SK-N-DZ (cell line): Measurements from ENCODE around the gene HNRNPA3. TPM values are rescaled to one million over a fixed set of nuclear protein-coding genes. Genes with fewer than 3 reads are reported as not detected.
"Not testable (repeated sequence)": the region's sequence is repeated elsewhere in the genome, so short reads cannot be mapped to it uniquely, and the experiment has no call there.

Source experiments
- DNase-seq: peaks from one replicate; pipeline ENCODE4 v3.0.0-alpha.2; 2015; ENCODE audit warnings: low spot score
- polyA plus RNA-seq, 2 experiments: library from polyadenylated mRNA; depleted of rRNA; stranded (reverse); fragments of >200 nt; gene quantifications; 2 replicates each; pipeline ENCODE4 v1.2.3, GENCODE V29; 2014

HNRNPA3 gene
- 86.1 and 98.5 TPM in 2 replicates for polyA plus RNA-seq (2014; cell fraction: cytosol; rRNA removed)
- 72.0 and 185 TPM in 2 replicates for polyA plus RNA-seq (2014; cell fraction: nucleus; rRNA removed)

- peak; percentile 99 for DNase-seq
These were observed at the start of gene HNRNPA3 for GRCh38 chr2:177212106-177212890. TSS of gene HNRNPA3 (plus strand) at chr2:177212794. CDS start at chr2:177212800, 6 bp downstream.

- no peak for DNase-seq
These were observed 48.5 kb upstream of the HNRNPA3 start for GRCh38 chr2:177164131-177164530.

- peak; percentile 92 for DNase-seq
These were observed 48.0 kb upstream of the HNRNPA3 start for GRCh38 chr2:177164584-177165052.

GRCh38 chr2:177165061-177165583 is 47.5 kb upstream of the HNRNPA3 start:
- peak; percentile 58 for DNase-seq

- DNase-seq: no peak
These were observed 46.6 kb upstream of the HNRNPA3 start for GRCh38 chr2:177165721-177166711.

GRCh38 chr2:177169810-177170514 is 42.6 kb upstream of the HNRNPA3 start:
- no peak for DNase-seq

- DNase-seq: peak; percentile 51
These were observed 41.2 kb upstream of the HNRNPA3 start for GRCh38 chr2:177171418-177171865.

- DNase-seq: no peak
These were observed 40.3 kb upstream of the HNRNPA3 start for GRCh38 chr2:177172034-177172880.

- no peak for DNase-seq
These were observed 38.1 kb upstream of the HNRNPA3 start for GRCh38 chr2:177174486-177174885.

- no peak for DNase-seq
These were observed 36.5 kb upstream of the HNRNPA3 start for GRCh38 chr2:177175917-177176668.

GRCh38 chr2:177178797-177179196 is 33.8 kb upstream of the HNRNPA3 start:
- DNase-seq: no peak

GRCh38 chr2:177179227-177179626 is 33.4 kb upstream of the HNRNPA3 start:
- no peak for DNase-seq

GRCh38 chr2:177179671-177180070 is 32.9 kb upstream of the HNRNPA3 start:
- not testable (repeated sequence) for DNase-seq

- no peak for DNase-seq
These were observed 32.2 kb upstream of the HNRNPA3 start for GRCh38 chr2:177180269-177181000.

GRCh38 chr2:177183860-177184259 is 28.7 kb upstream of the HNRNPA3 start:
- no peak for DNase-seq

GRCh38 chr2:177184606-177185005 is 28.0 kb upstream of the HNRNPA3 start:
- no peak for DNase-seq

- DNase-seq: not testable (repeated sequence)
These were observed 26.6 kb upstream of the HNRNPA3 start for GRCh38 chr2:177186038-177186437.

- no peak for DNase-seq
These were observed 24.8 kb upstream of the HNRNPA3 start for GRCh38 chr2:177187631-177188312.
